SH-SY5Y (cell line): ENCODE data around the gene MSANTD4.

Experiments
- GATA2 ChIP-seq: IDR thresholded peaks from 2 replicates; pipeline ENCODE4 v1.6.1; 2011; ENCODE audit warnings: mild to moderate bottlenecking, low read depth, low read length
- GATA3 ChIP-seq: IDR thresholded peaks from 2 replicates; pipeline ENCODE4 v1.6.1; 2011; ENCODE audit warnings: low read depth, mild to moderate bottlenecking, low read length, moderate library complexity

DNA sequence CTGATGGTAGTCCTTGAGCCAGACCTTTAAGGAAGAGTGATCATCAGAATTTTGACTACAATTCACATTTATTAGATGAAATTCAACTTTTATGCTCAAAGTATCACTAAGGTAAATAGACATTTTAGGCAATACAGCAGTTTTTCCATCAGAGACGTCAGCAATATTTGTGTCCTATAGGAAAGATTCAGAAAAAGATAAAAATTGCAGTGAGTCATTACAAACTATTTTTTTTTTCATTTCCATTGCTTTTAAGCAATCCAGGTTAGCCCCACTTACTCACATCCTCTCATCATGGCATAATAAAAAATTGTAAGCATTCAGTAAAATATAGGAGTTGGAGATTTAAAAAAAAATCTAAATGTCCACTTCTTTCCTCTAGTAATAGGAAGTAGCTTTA is 46.9 kb downstream of the MSANTD4 start:
- no peak for TF ChIP-seq GATA2
- TF ChIP-seq GATA3, result no peak
